ENCODE measurements around the gene BRWD1.

DNA sequence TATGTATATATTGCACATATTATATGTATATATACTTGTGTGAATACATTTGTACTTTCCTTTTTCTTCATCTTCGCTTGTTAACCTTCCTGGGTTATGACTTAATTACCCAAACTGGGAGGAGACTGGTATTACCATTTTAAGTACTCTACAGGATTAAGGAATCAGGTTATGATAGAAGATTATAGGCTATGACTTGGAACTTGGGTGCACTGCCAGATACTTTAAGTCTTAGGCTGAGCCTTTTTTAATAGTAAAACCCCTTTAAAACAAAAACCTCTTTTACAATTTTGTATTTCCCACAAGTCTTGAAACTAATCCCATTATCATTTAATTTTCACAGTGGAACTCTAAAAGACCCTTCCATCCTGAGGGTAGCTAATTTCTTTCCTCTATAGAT is 6.0 kb downstream of the BRWD1 start:
- TF ChIP-seq, protein P1, sequence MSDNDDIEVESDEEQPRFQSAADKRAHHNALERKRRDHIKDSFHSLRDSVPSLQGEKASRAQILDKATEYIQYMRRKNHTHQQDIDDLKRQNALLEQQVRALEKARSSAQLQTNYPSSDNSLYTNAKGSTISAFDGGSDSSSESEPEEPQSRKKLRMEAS (IDR thresholded peaks at IDR 0.05), result no peak
- no peak for TF ChIP-seq ZNF383 (CRISPR knock-in tag; IDR thresholded peaks at IDR 0.05; ENCODE audit: borderline replicate concordance)
- TF ChIP-seq GLI4 (CRISPR knock-in tag; IDR thresholded peaks at IDR 0.05; ENCODE audit: borderline replicate concordance), result no peak
- TF ChIP-seq SUZ12 (IDR thresholded peaks at IDR 0.05; ENCODE audit: low read depth, low read length), result no peak
- no peak for TF ChIP-seq ZNF558 (CRISPR knock-in tag; IDR thresholded peaks at IDR 0.05; ENCODE audit: borderline replicate concordance)
- no peak for TF ChIP-seq MEIS1 (CRISPR knock-in tag; IDR thresholded peaks at IDR 0.05; ENCODE audit: borderline replicate concordance)
- TF ChIP-seq CEBPB (IDR thresholded peaks at IDR 0.05; ENCODE audit: borderline replicate concordance, low read depth, low read length), result no peak
